A204.1 (cell line): ENCODE results near the gene TSC22D3.
"Not testable (repeated sequence)": the region's sequence is repeated elsewhere in the genome, so short reads cannot be mapped to it uniquely, and the experiment has no call there.

Source experiments
- FAIRE-seq: peaks from 2 replicates; lab custom pipeline; 2012; peaks lifted over from hg19 to GRCh38; lab: Jason Lieb, UNC

TSC22D3 gene

DNA sequence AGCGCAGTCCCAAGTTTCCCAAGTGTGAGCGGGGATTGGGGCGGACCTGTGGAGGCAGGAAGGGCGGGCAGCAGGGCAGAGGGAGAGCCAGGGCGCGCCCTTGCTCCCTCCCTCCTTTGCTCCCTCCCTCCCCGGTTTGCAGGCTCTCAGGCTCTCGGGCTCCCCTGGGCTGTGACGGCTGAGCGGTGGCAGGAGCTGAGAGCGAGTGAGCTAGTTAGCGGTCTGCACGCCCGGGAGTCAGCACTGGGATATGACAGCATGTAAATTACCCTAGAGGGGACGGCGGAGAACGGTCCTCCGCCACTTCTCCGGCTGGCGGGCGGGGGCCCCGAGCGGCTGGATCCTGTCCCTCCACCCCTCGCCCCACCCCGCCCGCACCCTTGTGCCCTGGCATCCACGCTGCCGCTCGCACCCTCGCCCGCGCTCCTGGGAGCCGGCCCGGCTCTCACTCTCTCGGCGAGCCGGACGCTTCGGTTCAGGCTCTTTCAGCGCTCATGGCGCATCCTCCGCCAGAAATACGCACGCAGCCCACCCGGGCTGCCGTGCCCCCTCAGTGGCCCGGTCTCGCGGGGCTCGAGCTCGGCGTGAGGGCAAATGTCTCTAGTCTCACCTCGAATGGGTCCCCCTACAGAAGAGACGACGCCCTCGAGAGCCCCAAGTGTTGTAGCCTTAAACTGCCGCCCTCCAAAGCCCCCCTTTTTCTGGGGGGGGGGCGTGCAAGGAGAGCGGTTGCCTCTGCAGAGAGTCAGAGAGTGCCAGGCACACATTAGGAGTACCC, at the start of gene TSC22D3:
TSC22D3 (minus strand) TSS at position 54 of the 778 bp plus-strand sequence. CDS start 368 bp downstream, outside the sequence.
- FAIRE-seq, result no peak

DNA sequence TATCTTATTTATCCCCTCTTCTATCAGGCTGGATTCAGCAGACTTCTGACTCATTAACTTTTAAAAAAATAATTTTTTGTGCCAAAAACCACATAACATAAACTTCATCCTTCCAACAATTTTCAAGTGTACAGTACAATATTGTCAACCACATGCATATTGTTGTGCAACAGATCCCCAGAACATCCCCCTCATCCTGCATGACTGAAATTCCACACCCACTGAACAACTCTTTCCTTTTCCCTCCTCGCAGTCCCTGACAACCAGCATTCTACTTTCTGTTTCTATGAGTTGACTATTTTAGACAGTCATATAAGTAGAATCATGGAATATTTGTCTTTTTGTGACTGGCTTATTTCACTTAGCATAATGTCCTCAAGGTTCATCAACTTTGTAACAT, 47.9 kb upstream of the TSC22D3 start:
- no peak for FAIRE-seq

DNA sequence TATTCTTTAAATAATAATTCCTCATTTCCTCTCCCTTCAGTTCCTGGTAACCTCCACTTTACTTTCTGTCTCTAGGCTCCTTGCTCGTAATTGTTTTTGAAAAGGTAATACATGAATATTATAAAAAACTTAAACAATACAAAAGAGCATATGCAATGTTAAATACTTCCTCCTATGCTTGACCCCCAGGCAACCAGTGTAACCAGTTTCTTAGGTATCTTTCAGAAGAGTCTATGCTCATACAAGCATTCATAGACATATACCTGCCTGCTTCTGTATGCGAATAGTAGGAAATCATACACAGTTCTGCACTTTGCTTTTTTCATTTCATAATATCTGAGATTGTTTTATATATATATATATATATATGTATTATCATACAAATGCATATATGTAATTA, 47.5 kb upstream of the TSC22D3 start:
- FAIRE-seq, result no peak

GRCh38 chrX:107818900-107819521, 43.4 kb upstream of the TSC22D3 start:
- no peak for FAIRE-seq

DNA sequence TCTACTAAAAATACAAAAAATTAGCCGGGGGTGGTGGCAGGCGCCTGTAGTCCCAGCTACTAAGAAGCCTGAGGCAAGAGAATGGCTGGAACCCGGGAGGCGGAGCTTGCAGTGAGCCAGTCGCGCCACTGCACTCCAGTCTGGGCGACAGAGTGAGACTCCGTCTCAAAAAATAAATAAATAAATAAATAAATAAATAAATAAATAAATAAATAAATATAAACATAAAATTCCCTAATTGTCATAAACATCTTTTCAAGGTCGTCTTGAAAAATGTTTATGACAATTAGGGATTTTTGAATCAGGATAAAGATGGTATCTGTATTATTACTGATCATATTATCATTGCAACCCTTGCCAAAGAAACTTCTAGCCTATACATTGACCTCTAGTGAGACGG, 34.5 kb upstream of the TSC22D3 start:
- FAIRE-seq, result not testable (repeated sequence)

- no peak for FAIRE-seq
Observed at GRCh38 chrX:107805179-107805578, 29.6 kb upstream of the TSC22D3 start.

DNA sequence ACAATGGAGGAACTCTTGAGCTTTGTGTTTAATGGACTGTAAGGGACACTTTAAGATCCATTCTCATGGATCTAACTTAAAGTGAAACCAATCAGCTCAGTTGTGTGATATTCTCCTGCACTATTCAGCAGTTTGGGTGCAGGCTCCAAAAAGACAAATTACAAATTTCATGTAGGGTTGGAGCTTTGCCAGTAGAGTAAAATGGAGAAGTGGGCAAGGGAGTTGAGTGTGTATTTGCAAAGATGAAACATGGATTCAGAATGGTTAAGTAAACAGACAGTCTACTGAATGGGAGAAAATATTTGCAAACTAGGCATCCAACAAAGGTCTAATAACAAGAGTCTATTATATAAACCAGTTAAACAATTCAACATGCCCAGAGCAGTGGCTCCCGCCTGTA, 28.8 kb upstream of the TSC22D3 start:
- FAIRE-seq, result no peak

GRCh38 chrX:107787827-107788226, 12.2 kb upstream of the TSC22D3 start:
- FAIRE-seq, result no peak

- no peak for FAIRE-seq
Observed at GRCh38 chrX:107780525-107780924, 4.9 kb upstream of the TSC22D3 start.

- FAIRE-seq, result no peak
Observed at GRCh38 chrX:107777536-107777832, 1.9 kb upstream of the TSC22D3 start, which contains the start of gene NCBP2L. NCBP2L (plus strand) TSS chrX:107777733; CDS start chrX:107794221, 16,488 bp downstream.

GRCh38 chrX:107776649-107777535, 1.3 kb upstream of the TSC22D3 start:
- peak; percentile 91 for FAIRE-seq

GRCh38 chrX:107775000-107775733, 420 bp downstream of the TSC22D3 start:
- FAIRE-seq, result no peak

DNA sequence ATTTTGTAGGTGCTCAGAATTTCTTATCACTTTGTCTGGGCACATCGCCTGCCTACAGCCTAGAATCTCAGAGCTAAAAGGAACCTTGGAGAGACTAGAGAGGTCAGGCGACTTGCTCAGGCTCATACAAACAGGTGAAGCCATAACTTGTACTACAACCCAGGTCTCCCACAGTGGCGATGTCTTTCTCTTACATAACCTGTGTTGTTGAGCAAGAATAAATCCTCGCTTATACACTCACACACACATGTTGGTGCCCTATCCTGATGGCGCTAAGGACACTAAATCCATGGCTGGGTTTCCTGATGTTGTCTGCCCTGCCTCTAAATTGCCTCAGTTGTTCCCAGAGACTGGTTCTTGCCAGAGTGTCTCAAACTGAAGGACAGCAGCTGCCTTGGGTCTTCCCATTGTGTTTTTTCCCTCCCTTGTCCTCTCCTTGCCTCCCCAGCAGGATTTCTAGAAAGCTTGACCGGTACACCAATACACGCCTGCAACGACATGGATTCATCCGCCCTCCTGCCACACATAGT, 1.6 kb downstream of the TSC22D3 start:
- no peak for FAIRE-seq

DNA sequence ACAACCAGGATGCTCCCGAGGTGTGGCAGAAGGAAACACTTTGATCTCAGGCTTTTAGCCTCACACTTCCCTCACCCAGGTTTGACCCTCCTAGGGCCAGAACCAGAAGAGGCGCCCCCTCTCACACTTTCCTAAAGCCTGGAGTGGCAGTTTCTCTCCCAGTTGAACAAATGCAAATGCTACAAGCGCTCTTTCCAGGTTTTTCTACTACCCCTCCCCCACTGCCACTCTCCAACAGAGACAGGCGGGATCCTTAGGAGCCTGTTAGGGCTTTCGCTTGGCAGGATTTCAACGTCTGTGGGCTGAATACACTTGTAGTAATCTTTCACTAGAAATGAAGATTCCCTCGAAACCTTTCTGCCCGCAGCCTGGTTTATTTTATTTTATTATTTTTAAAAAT, 2.4 kb downstream of the TSC22D3 start:
- no peak for FAIRE-seq

- FAIRE-seq, result no peak
Observed at GRCh38 chrX:107769581-107770317, 5.8 kb downstream of the TSC22D3 start.

DNA sequence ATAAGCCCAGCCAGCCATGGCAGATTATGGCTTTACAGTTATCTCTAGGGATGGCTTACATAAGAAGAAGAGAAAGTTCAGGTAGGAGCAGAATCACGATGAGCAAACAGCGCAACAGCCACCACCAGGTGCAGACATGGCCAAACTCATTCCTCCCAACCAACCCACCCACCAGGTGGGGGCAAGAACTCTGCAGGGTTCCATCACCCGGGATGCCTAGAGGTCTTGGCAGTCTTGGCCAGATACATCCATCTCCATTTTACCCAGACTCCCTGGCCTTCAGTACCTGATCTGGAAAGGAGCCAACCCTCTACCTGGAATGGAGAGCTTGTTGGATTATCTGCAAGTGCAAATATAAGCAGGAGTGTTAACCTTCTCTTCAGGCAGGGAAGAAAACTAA, 7.5 kb downstream of the TSC22D3 start:
- FAIRE-seq, result no peak

GRCh38 chrX:107766470-107767150, 9.0 kb downstream of the TSC22D3 start:
- FAIRE-seq, result no peak

- no peak for FAIRE-seq
Observed at GRCh38 chrX:107764845-107765608, 10.6 kb downstream of the TSC22D3 start.

GRCh38 chrX:107763647-107764046, 11.9 kb downstream of the TSC22D3 start:
- no peak for FAIRE-seq
